Measurements from ENCODE around the gene CLCN3. TPM values are rescaled to one million over a fixed set of nuclear protein-coding genes. Genes with fewer than 3 reads are reported as not detected.

Gene CLCN3
- total and polyA plus RNA-seq, 9 of the 15 experiments (the other 6 are each of a cell fraction or from before 2014, with no cell fraction given) = 12.7 to 60.6 (median 38.5) TPM

DNA sequence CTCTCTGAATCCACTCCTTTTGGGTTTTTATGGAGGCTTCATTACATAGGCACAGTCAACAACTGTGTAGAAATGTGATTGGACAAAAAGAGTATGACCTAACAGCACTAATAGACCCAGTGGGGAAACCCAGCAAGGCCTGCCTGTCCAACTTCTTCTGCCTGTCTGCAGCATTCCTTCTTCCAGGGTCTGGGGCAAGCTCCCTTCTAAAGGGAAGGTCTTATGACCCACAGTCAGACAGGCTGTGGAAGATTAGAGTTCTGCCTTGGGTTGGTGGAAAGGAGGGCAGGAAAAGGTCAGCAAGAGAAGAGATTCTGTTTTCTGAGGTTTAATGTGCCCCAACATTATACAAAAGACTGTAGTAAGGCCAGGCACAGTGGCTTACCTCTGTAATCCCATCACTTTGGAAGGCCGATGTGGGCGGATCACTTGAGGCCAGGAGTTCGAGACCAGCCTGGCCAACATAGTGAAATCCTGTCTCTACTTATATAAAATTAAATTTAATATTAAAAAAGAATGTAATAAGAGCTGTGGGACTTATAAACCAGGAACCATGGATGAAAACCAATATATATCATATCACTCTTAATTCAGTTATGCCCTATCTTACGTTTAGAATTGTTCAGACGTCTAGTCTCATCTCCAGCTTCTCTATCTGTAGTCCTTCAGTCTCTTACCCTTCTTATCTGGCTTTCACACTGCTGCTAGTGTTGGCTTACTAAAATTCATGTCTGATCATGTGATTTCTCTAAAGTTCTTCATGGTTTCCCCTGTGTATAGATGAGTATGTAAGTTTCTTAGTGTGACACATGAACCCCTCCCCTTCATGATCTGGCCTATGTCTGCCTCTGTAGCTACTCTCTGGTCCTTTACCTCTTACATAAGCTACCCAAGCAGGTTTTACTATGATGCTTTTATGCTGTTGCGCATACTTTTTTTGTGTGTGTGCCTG lies 6.2 kb downstream of the CLCN3 start (continued):
- peak; percentile 98 for TF ChIP-seq TEAD4 (IDR thresholded peaks at IDR 0.05; ENCODE audit: low read length)
- TF ChIP-seq TEAD4 (CRISPR knock-in tag; IDR thresholded peaks at IDR 0.05; ENCODE audit: borderline replicate concordance) = no peak
- TF ChIP-seq, protein P1, sequence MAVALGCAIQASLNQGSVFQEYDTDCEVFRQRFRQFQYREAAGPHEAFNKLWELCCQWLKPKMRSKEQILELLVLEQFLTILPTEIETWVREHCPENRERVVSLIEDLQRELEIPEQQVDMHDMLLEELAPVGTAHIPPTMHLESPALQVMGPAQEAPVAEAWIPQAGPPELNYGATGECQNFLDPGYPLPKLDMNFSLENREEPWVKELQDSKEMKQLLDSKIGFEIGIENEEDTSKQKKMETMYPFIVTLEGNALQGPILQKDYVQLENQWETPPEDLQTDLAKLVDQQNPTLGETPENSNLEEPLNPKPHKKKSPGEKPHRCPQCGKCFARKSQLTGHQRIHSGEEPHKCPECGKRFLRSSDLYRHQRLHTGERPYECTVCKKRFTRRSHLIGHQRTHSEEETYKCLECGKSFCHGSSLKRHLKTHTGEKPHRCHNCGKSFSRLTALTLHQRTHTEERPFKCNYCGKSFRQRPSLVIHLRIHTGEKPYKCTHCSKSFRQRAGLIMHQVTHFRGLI (CRISPR knock-in tag; IDR thresholded peaks at IDR 0.05) = 0 out of 2 replicates have a peak, but pooled peaks have one; percentile 37
- TF ChIP-seq, protein P2, sequence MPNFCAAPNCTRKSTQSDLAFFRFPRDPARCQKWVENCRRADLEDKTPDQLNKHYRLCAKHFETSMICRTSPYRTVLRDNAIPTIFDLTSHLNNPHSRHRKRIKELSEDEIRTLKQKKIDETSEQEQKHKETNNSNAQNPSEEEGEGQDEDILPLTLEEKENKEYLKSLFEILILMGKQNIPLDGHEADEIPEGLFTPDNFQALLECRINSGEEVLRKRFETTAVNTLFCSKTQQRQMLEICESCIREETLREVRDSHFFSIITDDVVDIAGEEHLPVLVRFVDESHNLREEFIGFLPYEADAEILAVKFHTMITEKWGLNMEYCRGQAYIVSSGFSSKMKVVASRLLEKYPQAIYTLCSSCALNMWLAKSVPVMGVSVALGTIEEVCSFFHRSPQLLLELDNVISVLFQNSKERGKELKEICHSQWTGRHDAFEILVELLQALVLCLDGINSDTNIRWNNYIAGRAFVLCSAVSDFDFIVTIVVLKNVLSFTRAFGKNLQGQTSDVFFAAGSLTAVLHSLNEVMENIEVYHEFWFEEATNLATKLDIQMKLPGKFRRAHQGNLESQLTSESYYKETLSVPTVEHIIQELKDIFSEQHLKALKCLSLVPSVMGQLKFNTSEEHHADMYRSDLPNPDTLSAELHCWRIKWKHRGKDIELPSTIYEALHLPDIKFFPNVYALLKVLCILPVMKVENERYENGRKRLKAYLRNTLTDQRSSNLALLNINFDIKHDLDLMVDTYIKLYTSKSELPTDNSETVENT (CRISPR knock-in tag; IDR thresholded peaks at IDR 0.05) = no peak
- TF ChIP-seq HDGF (IDR thresholded peaks at IDR 0.05) = no peak
- peak; percentile 91 for TF ChIP-seq FOXM1 (IDR thresholded peaks at IDR 0.05; ENCODE audit: low read depth)
- TF ChIP-seq FOXM1 (CRISPR knock-in tag; IDR thresholded peaks at IDR 0.05; ENCODE audit: low read depth) = no peak
- TF ChIP-seq NRF1 (conservative IDR thresholded peaks at IDR 0.05 in 1 of 2, IDR thresholded peaks at IDR 0.05 in 1 of 2) = peak in 1 of 2 experiments; percentile 24; a peak in 1 of 4 replicates
- TF ChIP-seq SAP30 (IDR thresholded peaks at IDR 0.05; ENCODE audit: borderline replicate concordance, insufficient read depth, low read depth, low read length, poor library complexity, severe bottlenecking) = no peak
- TF ChIP-seq, protein P3, sequence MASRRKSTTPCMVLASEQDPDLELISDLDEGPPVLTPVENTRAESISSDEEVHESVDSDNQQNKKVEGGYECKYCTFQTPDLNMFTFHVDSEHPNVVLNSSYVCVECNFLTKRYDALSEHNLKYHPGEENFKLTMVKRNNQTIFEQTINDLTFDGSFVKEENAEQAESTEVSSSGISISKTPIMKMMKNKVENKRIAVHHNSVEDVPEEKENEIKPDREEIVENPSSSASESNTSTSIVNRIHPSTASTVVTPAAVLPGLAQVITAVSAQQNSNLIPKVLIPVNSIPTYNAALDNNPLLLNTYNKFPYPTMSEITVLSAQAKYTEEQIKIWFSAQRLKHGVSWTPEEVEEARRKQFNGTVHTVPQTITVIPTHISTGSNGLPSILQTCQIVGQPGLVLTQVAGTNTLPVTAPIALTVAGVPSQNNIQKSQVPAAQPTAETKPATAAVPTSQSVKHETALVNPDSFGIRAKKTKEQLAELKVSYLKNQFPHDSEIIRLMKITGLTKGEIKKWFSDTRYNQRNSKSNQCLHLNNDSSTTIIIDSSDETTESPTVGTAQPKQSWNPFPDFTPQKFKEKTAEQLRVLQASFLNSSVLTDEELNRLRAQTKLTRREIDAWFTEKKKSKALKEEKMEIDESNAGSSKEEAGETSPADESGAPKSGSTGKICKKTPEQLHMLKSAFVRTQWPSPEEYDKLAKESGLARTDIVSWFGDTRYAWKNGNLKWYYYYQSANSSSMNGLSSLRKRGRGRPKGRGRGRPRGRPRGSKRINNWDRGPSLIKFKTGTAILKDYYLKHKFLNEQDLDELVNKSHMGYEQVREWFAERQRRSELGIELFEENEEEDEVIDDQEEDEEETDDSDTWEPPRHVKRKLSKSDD (conservative IDR thresholded peaks at IDR 0.05; ENCODE audit: low read length) = no peak
- TF ChIP-seq U2AF2 (optimal IDR thresholded peaks at IDR 0.05; ENCODE audit: low read depth, low read length) = no peak
- TF ChIP-seq DNMT1 (IDR thresholded peaks at IDR 0.05) = no peak
- peak; percentile 94 for TF ChIP-seq TCF3 (CRISPR knock-in tag; IDR thresholded peaks at IDR 0.05)
- TF ChIP-seq, protein P4, sequence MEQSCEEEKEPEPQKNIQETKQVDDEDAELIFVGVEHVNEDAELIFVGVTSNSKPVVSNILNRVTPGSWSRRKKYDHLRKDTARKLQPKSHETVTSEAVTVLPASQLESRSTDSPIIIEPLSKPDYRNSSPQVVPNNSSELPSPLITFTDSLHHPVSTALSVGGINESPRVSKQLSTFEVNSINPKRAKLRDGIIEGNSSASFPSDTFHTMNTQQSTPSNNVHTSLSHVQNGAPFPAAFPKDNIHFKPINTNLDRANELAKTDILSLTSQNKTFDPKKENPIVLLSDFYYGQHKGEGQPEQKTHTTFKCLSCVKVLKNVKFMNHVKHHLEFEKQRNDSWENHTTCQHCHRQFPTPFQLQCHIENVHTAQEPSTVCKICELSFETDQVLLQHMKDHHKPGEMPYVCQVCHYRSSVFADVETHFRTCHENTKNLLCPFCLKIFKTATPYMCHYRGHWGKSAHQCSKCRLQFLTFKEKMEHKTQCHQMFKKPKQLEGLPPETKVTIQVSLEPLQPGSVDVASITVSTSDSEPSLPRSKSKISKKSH (CRISPR knock-in tag; IDR thresholded peaks at IDR 0.05) = no peak
- TF ChIP-seq MEF2D (tag; conservative IDR thresholded peaks at IDR 0.05; ENCODE audit: low read depth) = 0 out of 2 replicates have a peak, but pooled peaks have one; percentile 32
- no peak for TF ChIP-seq RBM15 (IDR thresholded peaks at IDR 0.05; ENCODE audit: insufficient read depth, low read length)
- no peak for TF ChIP-seq ZNF253 (CRISPR knock-in tag; conservative IDR thresholded peaks at IDR 0.05)
- TF ChIP-seq CBX8 (IDR thresholded peaks at IDR 0.05; ENCODE audit: borderline replicate concordance, extremely low read depth, low read depth, low read length, poor library complexity, severe bottlenecking) = no peak

Measured in K562 (cell line).